KMS-11 (cell line): Measurements from ENCODE around the gene SPTB.

Experiments used
- H2AFZ ChIP-seq: fragments of 200-600 bp; sonication (generic); 2 replicates; pipeline ENCODE4 v1.6.1; 2016; ENCODE audit warnings: antibody characterized with exemption, mixed run types, low read depth
- H3K27ac ChIP-seq: fragments of 200-600 bp; sonication (generic); 2 replicates; pipeline ENCODE4 v1.6.1; 2016; ENCODE audit warnings: mild to moderate bottlenecking, mixed run types
- H3K27me3 ChIP-seq: fragments of 200-600 bp; sonication (generic); 2 replicates; pipeline ENCODE4 v1.6.1; 2017; ENCODE audit warnings: mild to moderate bottlenecking, low read depth, mixed run types, moderate library complexity; ENCODE audit not compliant: insufficient read depth
- H3K36me3 ChIP-seq: fragments of 200-600 bp; sonication (generic); 2 replicates; pipeline ENCODE4 v1.6.1; 2017; ENCODE audit warnings: mild to moderate bottlenecking, mixed run types; ENCODE audit not compliant: insufficient read depth
- H3K4me1 ChIP-seq: fragments of 200-600 bp; sonication (generic); 2 replicates; pipeline ENCODE4 v1.6.1; 2016; ENCODE audit warnings: mild to moderate bottlenecking, low read depth, mixed run types; ENCODE audit not compliant: poor library complexity, severe bottlenecking
- H3K4me2 ChIP-seq: fragments of 200-600 bp; sonication (generic); 2 replicates; pipeline ENCODE4 v1.7.0; 2016; ENCODE audit warnings: mild to moderate bottlenecking, mixed run types
- H3K4me3 ChIP-seq: fragments of 200-600 bp; sonication (generic); IDR thresholded peaks from 2 replicates; pipeline ENCODE4 v1.6.1; 2017; ENCODE audit warnings: low read depth, low read length, mixed read lengths; ENCODE audit not compliant: insufficient read depth
- H3K79me2 ChIP-seq: fragments of 200-600 bp; sonication (generic); 2 replicates; pipeline ENCODE4 v1.6.1; 2016; ENCODE audit warnings: low read depth, mixed run types; ENCODE audit not compliant: insufficient read depth
- H3K9ac ChIP-seq: fragments of 200-600 bp; sonication (generic); 2 replicates; pipeline ENCODE4 v1.6.1; 2016; ENCODE audit warnings: mild to moderate bottlenecking, mixed run types
- H4K20me1 ChIP-seq: fragments of 200-600 bp; sonication (generic); 2 replicates; pipeline ENCODE4 v1.6.1; 2016; ENCODE audit warnings: mild to moderate bottlenecking, mixed run types; ENCODE audit not compliant: insufficient read depth
- TF ChIP-seq, protein P1 (sequence below): fragments of 200-600 bp; sonication (generic); conservative IDR thresholded peaks from 2 replicates; pipeline ENCODE4 v1.6.1; 2017; ENCODE audit warnings: low read depth, mild to moderate bottlenecking, antibody characterized with exemption, low read length, moderate library complexity, mixed read lengths

The SPTB gene

DNA sequence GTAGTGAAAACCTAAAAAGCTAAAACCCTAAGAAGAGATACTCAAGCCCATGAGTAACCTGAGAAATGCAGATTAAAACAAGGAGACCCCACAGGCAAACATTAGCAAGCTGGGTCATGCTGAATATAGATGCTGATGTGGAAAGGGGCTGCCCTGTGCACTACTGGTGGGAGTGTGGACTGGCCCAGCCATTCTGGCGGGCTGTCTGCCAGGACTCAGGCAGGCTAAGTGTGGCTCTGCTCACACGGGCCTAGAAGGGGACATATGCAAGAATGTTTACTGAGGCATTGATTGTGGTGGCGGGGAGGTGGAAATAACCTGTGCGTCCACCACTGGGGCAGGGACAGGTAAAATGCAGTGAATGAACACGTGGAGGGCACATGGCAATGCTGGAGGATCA lies 48.3 kb downstream of the SPTB start:
- TF ChIP-seq, protein P1, sequence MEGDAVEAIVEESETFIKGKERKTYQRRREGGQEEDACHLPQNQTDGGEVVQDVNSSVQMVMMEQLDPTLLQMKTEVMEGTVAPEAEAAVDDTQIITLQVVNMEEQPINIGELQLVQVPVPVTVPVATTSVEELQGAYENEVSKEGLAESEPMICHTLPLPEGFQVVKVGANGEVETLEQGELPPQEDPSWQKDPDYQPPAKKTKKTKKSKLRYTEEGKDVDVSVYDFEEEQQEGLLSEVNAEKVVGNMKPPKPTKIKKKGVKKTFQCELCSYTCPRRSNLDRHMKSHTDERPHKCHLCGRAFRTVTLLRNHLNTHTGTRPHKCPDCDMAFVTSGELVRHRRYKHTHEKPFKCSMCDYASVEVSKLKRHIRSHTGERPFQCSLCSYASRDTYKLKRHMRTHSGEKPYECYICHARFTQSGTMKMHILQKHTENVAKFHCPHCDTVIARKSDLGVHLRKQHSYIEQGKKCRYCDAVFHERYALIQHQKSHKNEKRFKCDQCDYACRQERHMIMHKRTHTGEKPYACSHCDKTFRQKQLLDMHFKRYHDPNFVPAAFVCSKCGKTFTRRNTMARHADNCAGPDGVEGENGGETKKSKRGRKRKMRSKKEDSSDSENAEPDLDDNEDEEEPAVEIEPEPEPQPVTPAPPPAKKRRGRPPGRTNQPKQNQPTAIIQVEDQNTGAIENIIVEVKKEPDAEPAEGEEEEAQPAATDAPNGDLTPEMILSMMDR, result no peak
- no peak overlapping the region for H3K27ac ChIP-seq
- H3K9ac ChIP-seq, result no peak overlapping the region
- no peaks in the 10 kb centered on the region for H3K36me3 ChIP-seq
- no peaks in the 10 kb centered on the region for H3K79me2 ChIP-seq
- no peak overlapping the region for H3K4me3 ChIP-seq
- no peaks in the 10 kb centered on the region for H4K20me1 ChIP-seq
- H3K4me2 ChIP-seq, result no peak overlapping the region
- no peak overlapping the region for H2AFZ ChIP-seq
- no peaks in the 10 kb centered on the region for H3K4me1 ChIP-seq
- H3K27me3 ChIP-seq, result no peaks in the 10 kb centered on the region

DNA sequence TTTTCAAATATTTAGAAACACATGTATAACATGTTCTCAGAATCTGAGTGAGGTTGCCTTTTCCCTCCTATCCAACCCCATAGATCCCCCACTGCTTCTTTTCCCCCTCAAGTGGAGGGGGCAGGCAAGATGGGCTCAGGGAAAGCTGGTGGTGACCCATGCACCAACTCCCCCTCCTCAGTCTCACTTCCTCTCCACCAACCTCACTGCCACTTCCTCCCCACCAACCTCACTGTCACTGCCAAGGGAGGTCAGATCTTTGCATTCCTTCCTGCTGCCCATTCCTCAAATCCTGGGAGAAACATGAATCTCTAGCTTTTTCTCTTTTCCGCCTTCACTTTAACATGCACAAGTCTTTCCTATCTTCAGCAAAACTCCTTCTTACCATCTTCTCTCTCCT lies 48.7 kb downstream of the SPTB start:
- no peak overlapping the region for H3K4me3 ChIP-seq
- no peaks in the 10 kb centered on the region for H4K20me1 ChIP-seq
- H3K4me2 ChIP-seq, result no peak overlapping the region
- H2AFZ ChIP-seq, result no peak overlapping the region
- no peak overlapping the region for H3K27ac ChIP-seq
- H3K79me2 ChIP-seq, result no peaks in the 10 kb centered on the region
- no peak overlapping the region for H3K9ac ChIP-seq
- no peaks in the 10 kb centered on the region for H3K4me1 ChIP-seq
- H3K27me3 ChIP-seq, result no peaks in the 10 kb centered on the region
- TF ChIP-seq, protein P1, result no peak
- H3K36me3 ChIP-seq, result no peaks in the 10 kb centered on the region

DNA sequence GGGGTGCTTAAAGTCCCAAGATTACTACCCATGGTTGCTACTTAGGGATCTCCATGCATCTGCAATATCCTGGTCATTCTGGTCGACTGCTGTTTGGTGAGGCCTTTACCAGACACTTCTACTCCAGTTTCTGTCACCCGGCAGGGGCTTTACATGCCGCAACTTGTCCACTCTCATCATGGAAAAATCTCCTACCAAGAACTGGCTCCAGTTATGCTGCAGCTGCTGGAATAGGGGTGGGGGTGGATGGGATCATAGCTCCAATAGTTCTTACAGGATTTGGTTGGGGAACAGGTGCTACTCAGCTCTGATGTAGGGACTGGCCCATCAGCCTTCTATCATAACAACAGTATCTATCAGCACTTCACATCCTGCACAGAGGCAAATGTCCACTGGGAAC lies 51.6 kb downstream of the SPTB start:
- Histone ChIP-seq H3K9ac (no peak overlapping the region), H3K36me3 (no peaks in the 10 kb centered on the region), H2AFZ (no peak overlapping the region), H3K79me2 (no peaks in the 10 kb centered on the region), H3K4me3 (no peak overlapping the region), H3K4me1 (no peaks in the 10 kb centered on the region), H3K27ac (no peak overlapping the region), H4K20me1 (no peaks in the 10 kb centered on the region), H3K27me3 (no peaks in the 10 kb centered on the region), H3K4me2 (no peak overlapping the region)
- TF ChIP-seq, protein P1, result no peak

DNA sequence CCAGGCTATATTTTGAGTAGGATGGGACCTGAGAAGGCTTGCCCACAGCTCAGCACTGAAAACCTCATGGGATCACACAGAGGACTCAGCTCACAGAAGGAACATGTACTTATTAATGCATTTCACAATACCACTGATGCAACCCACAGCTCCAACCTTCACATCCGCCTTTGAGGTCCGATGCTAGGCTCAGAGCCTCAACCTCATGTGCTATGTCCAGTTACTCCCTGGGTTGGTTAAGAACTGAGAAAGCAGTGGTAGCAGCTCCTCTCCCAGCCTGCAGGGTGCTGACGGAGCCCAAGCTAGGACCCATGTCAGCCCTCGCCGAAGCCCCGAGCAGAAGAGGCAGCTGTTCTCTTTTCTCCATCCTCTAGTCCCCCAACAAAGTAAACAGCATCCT lies 52.9 kb downstream of the SPTB start:
- no peaks in the 10 kb centered on the region for H3K79me2 ChIP-seq
- H3K4me2 ChIP-seq, result no peak overlapping the region
- no peak overlapping the region for H2AFZ ChIP-seq
- H3K27ac ChIP-seq, result no peak overlapping the region
- H3K4me1 ChIP-seq, result no peaks in the 10 kb centered on the region
- H3K27me3 ChIP-seq, result no peaks in the 10 kb centered on the region
- no peaks in the 10 kb centered on the region for H4K20me1 ChIP-seq
- TF ChIP-seq, protein P1, result no peak
- no peaks in the 10 kb centered on the region for H3K36me3 ChIP-seq
- no peak overlapping the region for H3K9ac ChIP-seq
- H3K4me3 ChIP-seq, result no peak overlapping the region

DNA sequence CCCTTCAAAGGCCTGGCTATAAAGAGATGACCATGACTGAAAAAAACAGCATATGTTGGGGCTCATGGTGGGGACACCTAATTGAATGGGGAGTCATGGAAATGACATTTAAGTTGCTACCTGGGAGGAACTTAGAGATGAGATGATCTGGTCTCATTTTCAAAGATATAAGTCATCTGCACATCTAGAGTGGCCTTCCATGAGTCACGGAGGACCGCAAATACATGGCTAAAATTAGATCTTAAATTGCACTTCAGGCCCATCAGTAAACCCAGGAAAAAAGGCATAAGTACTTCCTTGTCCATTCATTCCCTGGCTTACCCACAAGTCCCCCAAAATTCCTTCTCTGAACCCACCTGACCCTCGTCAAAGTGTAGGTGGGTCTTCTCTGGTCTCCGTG lies 53.4 kb downstream of the SPTB start:
- Histone ChIP-seq H3K27me3 (no peaks in the 10 kb centered on the region), H3K9ac (no peak overlapping the region), H3K27ac (no peak overlapping the region), H3K4me2 (no peak overlapping the region), H3K36me3 (no peaks in the 10 kb centered on the region), H2AFZ (no peak overlapping the region), H4K20me1 (no peaks in the 10 kb centered on the region), H3K79me2 (no peaks in the 10 kb centered on the region), H3K4me3 (no peak overlapping the region), H3K4me1 (no peaks in the 10 kb centered on the region)
- TF ChIP-seq, protein P1, result no peak
